ENCODE measurements around the gene EXOC6. TPM values are rescaled to one million over a fixed set of nuclear protein-coding genes. Genes with fewer than 3 reads are reported as not detected.
A peak's percentile ranks its signal among the peaks of the same experiment; 100 is the strongest.

Gene EXOC6
- total and polyA plus RNA-seq, 9 donors = 6.2 to 12.8 (median 9.7) TPM

GRCh38 chr10:92837456-92837855, 10.9 kb upstream of the EXOC6 start:
- H3K36me3 ChIP-seq = no peaks in the 10 kb centered on the region
- H3K27ac ChIP-seq = no peak overlapping the region
- no peaks in the 10 kb centered on the region for H3K9me3 ChIP-seq
- intact Hi-C loops (cut with DNase I) = no loop called here
- no peaks in the 10 kb centered on the region for H3K27me3 ChIP-seq
- no peak for DNase-seq
- TF ChIP-seq POLR2A (IDR thresholded peaks at IDR 0.05) = no peak
- no peak for TF ChIP-seq EP300 (IDR thresholded peaks at IDR 0.05)
- no peak for TF ChIP-seq CTCF (IDR thresholded peaks at IDR 0.05)
- peaks cover 7% of the 10 kb centered on the region for H3K4me1 ChIP-seq (ENCODE audit: insufficient read depth)
- H3K4me3 ChIP-seq = no peak overlapping the region
- 72 to 95% (median 80%) methylated on average over 4 of the region's 4 CpGs for WGBS, 3 donors

GRCh38 chr10:92839191-92840085, 8.9 kb upstream of the EXOC6 start:
- H3K9me3 ChIP-seq = no peaks in the 10 kb centered on the region
- no peaks in the 10 kb centered on the region for H3K36me3 ChIP-seq
- H3K27me3 ChIP-seq = no peaks in the 10 kb centered on the region
- WGBS, 3 donors = 14 to 25% (median 18%) methylated on average over 10 of the region's 10 CpGs
- H3K4me1 ChIP-seq (ENCODE audit: insufficient read depth) = peaks cover 6% of the 10 kb centered on the region
- H3K4me3 ChIP-seq = no peak overlapping the region
- DNase-seq = peak; percentile 20 to 58 (median 49)
- H3K27ac ChIP-seq = no peak overlapping the region
- intact Hi-C loops (cut with DNase I) = no loop called here
- no peak for TF ChIP-seq EP300 (IDR thresholded peaks at IDR 0.05)
- no peak for TF ChIP-seq CTCF (IDR thresholded peaks at IDR 0.05)
- TF ChIP-seq POLR2A (IDR thresholded peaks at IDR 0.05) = no peak

- Histone ChIP-seq H3K4me1 (ENCODE audit: insufficient read depth) (peaks cover 2% of the 10 kb centered on the region), H3K27ac (no peak overlapping the region), H3K4me3 (no peak overlapping the region), H3K27me3 (no peaks in the 10 kb centered on the region), H3K9me3 (no peaks in the 10 kb centered on the region), H3K36me3 (no peaks in the 10 kb centered on the region)
- no peak for DNase-seq
- TF ChIP-seq CTCF (IDR thresholded peaks at IDR 0.05) (no peak), POLR2A (IDR thresholded peaks at IDR 0.05) (no peak), EP300 (IDR thresholded peaks at IDR 0.05) (no peak)
- 38 to 51% (median 42%) methylated on average over 3 of the region's 3 CpGs for WGBS, 3 donors
- intact Hi-C loops (cut with DNase I) = no loop called here
These were observed 3.6 kb upstream of the EXOC6 start for GRCh38 chr10:92844746-92845145.

- Histone ChIP-seq H3K27me3 (no peaks in the 10 kb centered on the region), H3K36me3 (no peaks in the 10 kb centered on the region), H3K4me3 (no peak overlapping the region), H3K4me1 (ENCODE audit: insufficient read depth) (peaks cover 2% of the 10 kb centered on the region), H3K27ac (no peak overlapping the region), H3K9me3 (no peaks in the 10 kb centered on the region)
- WGBS, 3 donors = 78 to 94% (median 85%) methylated on average over 4 of the region's 4 CpGs
- intact Hi-C loops (cut with DNase I) = no loop called here
- DNase-seq = no peak
- TF ChIP-seq EP300 (IDR thresholded peaks at IDR 0.05) = no peak
- no peak for TF ChIP-seq CTCF (IDR thresholded peaks at IDR 0.05)
- no peak for TF ChIP-seq POLR2A (IDR thresholded peaks at IDR 0.05)
These were observed 2.4 kb upstream of the EXOC6 start for GRCh38 chr10:92845921-92846320.
